ENCODE measurements around the gene DNER.
"Not testable (repeated sequence)": the region's sequence is repeated elsewhere in the genome, so short reads cannot be mapped to it uniquely, and the experiment has no call there.

The DNER gene

DNA sequence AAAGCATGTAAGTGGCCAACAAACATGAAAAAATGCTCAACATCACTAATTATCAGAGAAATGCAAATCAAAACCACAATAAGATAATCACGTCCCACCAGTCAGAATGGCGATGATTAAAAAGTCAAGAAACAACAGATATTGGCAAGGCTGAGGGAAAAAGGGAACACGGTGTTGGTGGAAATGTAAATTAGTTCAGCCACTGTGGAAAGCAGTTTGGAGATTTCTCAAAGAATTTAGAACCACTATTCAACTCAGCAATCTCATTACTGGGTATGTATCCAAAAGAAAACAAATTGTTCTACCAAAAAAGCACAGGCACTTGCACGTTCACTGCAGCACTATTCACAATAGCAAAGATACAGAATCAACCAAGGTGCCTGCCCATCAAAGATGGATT, 341.0 kb downstream of the DNER start:
- DNase-seq, result not testable (repeated sequence)

DNA sequence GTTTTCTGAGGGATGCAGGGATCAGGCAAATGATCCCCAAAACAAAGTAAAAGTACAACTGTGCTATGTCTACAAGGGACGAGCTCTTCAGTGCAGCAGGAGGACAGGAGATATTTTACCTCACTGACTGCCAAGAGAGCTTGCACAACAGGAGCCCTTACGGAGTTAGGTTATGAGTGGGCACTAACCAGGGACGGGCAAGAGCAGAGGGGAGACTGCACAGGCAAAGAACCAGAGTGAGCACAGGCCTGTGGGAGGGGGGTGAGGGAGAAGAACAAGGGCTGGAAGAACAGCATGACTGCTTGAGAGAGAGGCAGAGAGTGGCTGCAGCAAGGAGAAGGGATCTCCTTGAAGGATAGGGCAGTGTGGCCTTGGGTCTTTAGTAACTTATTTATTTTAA, 342.1 kb downstream of the DNER start:
- no peak for DNase-seq

GRCh38 chr2:229371086-229371485, 343.3 kb downstream of the DNER start:
- no peak for DNase-seq

GRCh38 chr2:229370509-229370908, 343.8 kb downstream of the DNER start:
- DNase-seq, result no peak

DNA sequence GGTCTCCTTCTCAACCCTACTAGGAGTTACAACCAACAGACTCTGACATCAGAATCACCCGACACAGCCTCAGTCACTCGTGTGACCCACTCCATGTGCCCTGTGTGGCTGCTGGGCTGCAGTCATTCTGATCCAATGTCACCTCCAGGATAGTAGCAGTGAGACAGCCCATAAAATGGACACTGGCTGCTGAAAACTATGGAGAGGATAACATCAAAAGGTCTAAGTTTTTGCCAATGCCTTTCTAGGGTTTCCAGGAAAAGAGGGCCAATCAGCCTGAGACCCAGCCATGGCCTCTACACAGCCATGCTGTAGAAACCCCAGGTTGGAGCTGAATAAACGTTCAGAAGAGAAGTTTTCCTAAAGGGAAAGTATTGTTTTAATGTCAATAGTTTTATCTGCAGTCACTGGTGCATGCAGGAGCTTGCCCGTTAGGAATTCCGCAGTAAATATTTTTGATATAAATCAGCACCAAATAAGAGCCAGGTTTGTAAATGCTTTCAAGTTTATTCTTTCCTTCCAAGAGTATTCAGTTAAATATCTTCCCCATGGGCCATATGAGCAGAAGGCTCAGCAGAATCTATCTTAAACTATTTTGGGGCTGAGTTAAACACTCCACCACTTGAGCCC, 351.1 kb downstream of the DNER start:
- no peak for DNase-seq

DNA sequence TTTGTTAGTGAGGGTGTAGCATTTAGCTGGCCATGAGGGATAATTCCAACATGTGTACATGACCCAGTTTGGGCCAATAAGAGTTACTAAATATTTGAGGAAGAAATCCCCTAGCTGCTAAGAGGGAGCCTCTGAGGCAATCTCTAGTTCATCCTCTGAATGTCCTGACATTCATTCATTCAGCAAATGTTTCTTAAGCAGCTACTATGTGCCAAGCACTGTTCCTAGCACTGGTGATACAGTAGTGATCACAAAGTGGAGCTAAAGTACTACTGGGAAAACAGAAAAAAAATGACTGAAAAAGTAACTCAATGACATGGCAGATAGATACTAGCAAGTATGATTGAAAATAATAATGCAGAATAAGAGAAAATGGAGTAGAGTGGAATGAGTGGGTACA, 363.5 kb downstream of the DNER start:
- DNase-seq, result no peak

DNA sequence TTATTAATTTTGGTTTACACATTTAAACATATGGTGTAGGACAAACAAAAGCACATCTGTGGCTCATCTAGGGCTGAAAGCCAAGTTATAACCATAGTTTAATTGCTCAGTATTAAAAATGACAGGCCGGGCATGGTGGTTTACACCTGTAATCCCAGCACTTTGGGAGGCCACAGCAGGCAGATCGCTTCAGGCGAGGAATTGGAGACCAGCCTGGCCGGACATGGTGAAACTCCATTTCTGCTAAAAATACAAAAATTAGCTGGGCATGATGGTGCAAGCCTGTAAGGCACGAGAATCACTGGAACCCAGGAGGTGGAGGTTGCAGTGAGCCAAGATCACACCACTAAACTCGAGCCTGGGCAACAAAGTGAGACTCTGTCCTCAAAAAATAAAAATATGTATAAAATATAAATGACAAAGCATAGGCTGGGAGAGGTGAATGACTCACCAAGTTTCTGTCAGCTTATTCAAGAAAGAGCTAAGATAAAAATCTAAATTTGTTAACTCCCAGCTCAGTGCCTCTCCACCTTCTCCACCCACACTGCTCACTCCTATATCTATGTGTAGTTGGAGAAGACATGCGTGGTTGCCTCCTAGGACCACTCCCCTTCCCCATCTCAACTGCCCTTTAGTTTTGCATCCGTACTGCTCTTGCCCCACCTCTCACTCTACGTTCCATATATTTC, 364.1 kb downstream of the DNER start:
- no peak for DNase-seq

- DNase-seq, result no peak
These were observed 366.2 kb downstream of the DNER start for GRCh38 chr2:229348128-229348527.

DNA sequence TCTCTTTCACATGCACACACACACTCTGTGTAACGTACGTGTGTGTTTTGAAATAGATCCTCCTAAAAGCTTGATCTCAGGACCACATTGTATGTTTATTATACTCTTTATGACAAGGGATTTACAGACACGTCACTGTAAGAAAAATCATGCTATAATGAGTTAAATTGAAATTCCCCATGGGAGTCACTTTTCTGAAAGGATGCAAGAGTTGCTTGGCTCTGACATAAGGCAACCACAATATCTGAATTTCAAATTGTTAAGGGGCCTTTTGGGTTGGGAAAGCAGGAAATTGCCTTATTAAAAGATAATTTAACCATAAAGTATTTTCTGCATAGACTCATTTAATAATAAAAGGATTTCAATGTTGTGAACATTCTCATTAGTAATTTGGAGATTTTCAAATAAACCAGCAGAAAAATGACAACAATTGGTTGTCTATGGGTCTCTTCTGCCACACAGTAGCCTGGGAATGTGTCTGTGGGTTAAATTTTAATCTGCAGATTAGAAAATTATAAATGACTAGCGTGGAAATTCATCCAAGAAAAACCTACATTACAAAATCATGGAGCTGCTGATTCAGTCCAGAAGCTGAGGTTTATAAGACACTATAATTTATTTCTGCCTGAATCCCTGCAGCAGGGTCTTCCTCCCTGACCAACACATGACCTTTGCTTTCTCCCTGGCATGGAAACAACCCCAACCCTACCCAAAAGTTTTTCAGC, 367.4 kb downstream of the DNER start:
- DNase-seq, result no peak

DNA sequence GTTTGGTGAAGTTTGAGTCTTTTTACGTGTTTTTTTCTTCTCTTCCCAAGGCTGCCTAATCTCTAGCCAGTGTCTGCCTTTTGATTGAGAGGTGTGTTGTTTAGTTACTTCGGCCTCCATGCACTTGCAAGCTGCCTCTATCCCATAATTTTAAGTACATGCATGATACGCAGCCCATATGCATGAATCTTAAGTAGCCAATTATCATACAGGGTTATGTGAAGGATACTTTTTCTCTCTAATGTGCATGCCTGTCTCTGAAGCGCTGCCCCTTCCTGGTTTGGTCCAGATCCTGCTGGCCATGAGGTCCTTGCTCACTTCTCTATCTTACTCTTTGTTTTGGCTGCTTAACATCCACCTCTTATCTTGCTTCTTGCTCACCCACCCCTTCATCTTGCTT, 369.4 kb downstream of the DNER start:
- DNase-seq, result no peak

- no peak for DNase-seq
These were observed 370.2 kb downstream of the DNER start for GRCh38 chr2:229344151-229344551.

GRCh38 chr2:229343661-229344060, 370.7 kb downstream of the DNER start:
- no peak for DNase-seq

DNA sequence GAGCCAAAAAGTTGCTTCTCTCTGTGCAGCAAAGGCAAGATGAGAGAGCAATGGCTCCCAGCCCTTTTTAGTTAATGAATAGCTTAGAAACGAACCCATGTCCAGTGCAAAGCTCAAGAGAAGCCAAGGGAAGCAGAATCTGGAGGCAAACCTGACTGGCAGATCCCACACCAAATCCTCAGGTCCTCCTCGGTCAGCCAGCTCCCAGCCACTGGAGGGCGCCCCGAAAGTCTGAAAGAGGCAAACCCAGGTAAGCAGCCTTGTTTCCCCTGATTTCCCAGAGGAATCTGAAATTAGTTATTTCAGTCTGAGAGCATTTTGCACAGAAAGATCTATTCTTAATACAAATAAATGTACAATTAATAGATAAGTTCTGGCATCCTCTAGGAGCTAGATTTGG, 372.0 kb downstream of the DNER start:
- DNase-seq, result no peak

GRCh38 chr2:229340086-229340760, 374.1 kb downstream of the DNER start:
- no peak for DNase-seq

DNA sequence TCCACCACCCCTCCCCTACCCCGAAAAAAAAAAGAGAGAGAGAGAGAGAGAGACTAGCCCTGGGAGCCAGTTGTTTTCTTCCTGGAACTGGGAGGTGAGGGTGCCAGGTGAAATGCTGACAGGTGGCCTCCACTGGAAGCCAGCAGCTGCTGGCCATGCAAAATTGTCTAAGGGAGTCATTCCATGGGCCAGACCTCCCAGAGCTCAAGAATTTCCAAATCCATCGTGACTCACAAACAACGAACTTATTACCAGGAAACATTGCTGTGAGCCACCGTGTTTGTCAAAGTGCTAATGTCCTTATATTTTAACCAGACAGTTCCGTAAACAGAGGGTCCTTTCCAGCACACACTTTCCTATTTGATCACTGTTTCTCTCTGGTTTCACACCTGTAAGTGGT, 374.7 kb downstream of the DNER start:
- DNase-seq, result no peak

GRCh38 chr2:229339171-229339570, 375.2 kb downstream of the DNER start:
- not testable (repeated sequence) for DNase-seq

- no peak for DNase-seq
These were observed 378.4 kb downstream of the DNER start for GRCh38 chr2:229335877-229336346.

GRCh38 chr2:229335330-229335729, 379.0 kb downstream of the DNER start:
- no peak for DNase-seq

DNA sequence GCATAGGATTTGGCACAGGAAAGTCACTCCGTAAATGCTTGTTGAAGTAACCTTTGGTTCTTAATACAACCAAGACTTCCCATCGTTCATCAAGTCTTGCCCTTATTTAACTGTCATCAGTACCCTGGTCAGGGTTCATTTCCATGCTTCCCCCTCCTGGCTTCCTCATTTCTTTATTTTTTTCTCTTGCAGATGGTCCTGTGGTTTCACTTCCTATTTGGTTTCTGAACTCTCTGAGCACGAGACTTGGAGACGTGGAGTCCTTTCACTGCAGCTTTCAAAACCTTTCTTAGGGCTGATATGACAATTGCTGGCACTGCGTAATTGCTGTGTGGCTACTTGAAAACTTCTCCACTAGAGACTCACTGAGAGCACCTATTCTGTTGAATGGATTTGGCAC, 383.4 kb downstream of the DNER start:
- no peak for DNase-seq

DNA sequence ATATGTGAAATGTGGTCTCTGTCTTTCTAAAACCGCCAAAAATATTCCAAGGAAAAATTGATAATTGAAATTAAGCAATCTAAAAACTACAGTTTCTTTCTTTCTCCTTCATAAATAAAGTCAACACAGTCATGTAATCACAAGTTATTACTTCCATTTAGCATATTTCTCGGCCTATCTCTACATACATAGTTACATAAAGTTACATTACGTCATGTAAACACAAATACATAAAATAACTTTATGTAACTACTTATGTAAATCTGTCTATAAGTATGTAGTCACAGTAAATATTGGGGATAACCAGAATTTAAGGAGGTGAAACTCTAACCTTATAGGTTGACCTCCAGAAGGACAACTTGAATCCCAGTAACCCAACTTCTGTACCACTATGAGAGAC, 394.8 kb downstream of the DNER start:
- no peak for DNase-seq

DNA sequence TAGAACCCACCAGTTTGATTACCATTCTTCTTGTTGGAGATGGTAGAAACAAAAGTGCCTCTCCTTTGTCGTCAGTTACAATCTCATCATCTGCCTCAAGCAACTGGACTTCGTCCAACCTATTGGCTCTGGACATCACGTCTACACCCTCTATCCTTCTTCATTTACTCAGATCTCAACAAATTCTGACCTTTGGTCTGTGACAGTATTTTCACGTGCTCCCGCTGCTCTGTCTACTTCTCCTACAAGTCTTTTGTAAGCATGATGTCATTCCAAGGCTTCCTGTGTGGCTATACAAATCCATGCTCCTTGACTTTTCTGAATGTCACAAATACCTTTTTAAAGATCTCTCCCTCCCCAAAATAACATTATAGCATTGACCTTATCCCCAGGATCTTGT, 400.2 kb downstream of the DNER start:
- no peak for DNase-seq

DNA sequence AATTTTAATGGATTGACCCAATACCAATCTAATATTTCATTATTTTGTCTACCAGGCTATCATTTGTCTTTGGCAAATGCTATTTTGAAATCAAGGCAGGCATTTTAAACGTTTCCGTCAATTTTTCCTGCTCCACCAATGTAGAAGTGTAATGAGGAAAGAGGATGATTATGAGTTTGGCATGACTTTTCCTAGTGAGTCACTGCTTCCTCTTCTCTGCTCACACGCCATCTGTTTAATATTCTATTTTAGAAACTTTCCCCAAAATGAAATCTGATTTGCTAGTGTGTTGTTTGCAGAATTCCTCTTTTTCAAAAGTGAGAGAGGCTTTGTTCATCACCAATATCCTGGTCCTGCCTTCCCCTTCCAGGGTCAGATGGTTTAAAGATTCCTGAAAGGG, 400.8 kb downstream of the DNER start:
- no peak for DNase-seq

All from NCI-H774 (cell line).